ENCODE results near the gene CLPTM1. TPM values are rescaled to one million over a fixed set of nuclear protein-coding genes. Genes with fewer than 3 reads are reported as not detected.

The CLPTM1 gene
- total and polyA plus RNA-seq, 2 donors (not counting 1 experiment from before 2014, with no cell fraction given): 121 to 129 TPM

- Histone ChIP-seq H3K4me1 (ENCODE audit: control insufficient read depth in 2 of 2, insufficient read depth in 2 of 2, low read length in 2 of 2) (peaks cover 2 to 8% of the 10 kb centered on the region in 2 donors), H3K27ac (ENCODE audit: low read length in 2 of 2) (no peak overlapping the region), H3K9ac (ENCODE audit: low read length) (no peak overlapping the region), H3K79me2 (ENCODE audit: control insufficient read depth, insufficient read depth, low read length) (peaks cover 30% of the 10 kb centered on the region), H3K9me3 (ENCODE audit: control extremely low read depth in 1 of 3, control insufficient read depth in 2 of 3, insufficient read depth in 1 of 3, low read length in 2 of 3) (no peaks in the 10 kb centered on the region), H4K20me1 (ENCODE audit: control insufficient read depth, insufficient read depth, low read length, poor library complexity, severe bottlenecking) (no peaks in the 10 kb centered on the region), H3K4me3 (ENCODE audit: control extremely low read depth in 1 of 5, extremely low read depth in 1 of 5, insufficient read depth in 1 of 5, low read depth in 2 of 5, low read length in 4 of 5) (no peak overlapping the region), H3K4me2 (replicated peaks; ENCODE audit: low read depth, low read length, poor library complexity, severe bottlenecking) (no peak overlapping the region), H3K27me3 (replicated peaks in 1 of 4; ENCODE audit: control extremely low read depth in 1 of 4, control insufficient read depth in 3 of 4, insufficient read depth in 4 of 4, low read length in 3 of 4) (no peaks in the 10 kb centered on the region), H3K36me3 (replicated peaks in 1 of 2; ENCODE audit: control extremely low read depth in 1 of 2, control insufficient read depth in 1 of 2, extremely low read depth in 1 of 2, insufficient read depth in 2 of 2, low read length in 1 of 2) (peaks cover 13 to 37% of the 10 kb centered on the region in 2 experiments), H2AFZ (ENCODE audit: insufficient read depth, low read depth, low read length, poor library complexity, severe bottlenecking) (no peak overlapping the region)
- Mint-ChIP-seq H3K27me3 (no peaks in the 10 kb centered on the region), H3K9me3 (ENCODE audit: insufficient read depth) (no peaks in the 10 kb centered on the region), H3K4me1 (peaks cover 7% of the 10 kb centered on the region), H3K4me3 (no peak overlapping the region), H3K27ac (no peak overlapping the region)
- DNase-seq (peak; percentile 42), ATAC-seq (ENCODE audit: low read depth) (no peak)
- TF ChIP-seq EZH2 (IDR thresholded peaks at IDR 0.05; ENCODE audit: borderline replicate concordance, insufficient read depth, low read depth, low read length, poor library complexity, severe bottlenecking): no peak
- no peak for TF ChIP-seq CTCF (IDR thresholded peaks at IDR 0.05)
- ChIA-PET POLR2A (no interaction called here), CTCF (interaction anchor here (0.6 to 3.5 kb wide), 3 partner anchors 11 to 37 kb away, joined by 3 to 12 read pairs (median 3); no protein-coding TSS in a partner anchor)
- intact Hi-C loops (cut with micrococcal nuclease): no loop called here
- WGBS (ENCODE audit: insufficient coverage): 98% methylated on average over 13 of the region's 14 CpGs
Measured at GRCh38 chr19:45021971-45022370, 66.8 kb downstream of the CLPTM1 start.

- CTCF ChIA-PET: no interaction called here
- WGBS (ENCODE audit: insufficient coverage): 71% methylated on average over 1 of the region's 4 CpGs
- H3K9me3 Mint-ChIP-seq (ENCODE audit: insufficient read depth): no peaks in the 10 kb centered on the region
Measured at GRCh38 chr19:45023048-45023447, 67.9 kb downstream of the CLPTM1 start.

More at GRCh38 chr19:45023048-45023447, 67.9 kb downstream of the CLPTM1 start:
- Histone ChIP-seq H3K27me3 (replicated peaks in 1 of 4; ENCODE audit: control extremely low read depth in 1 of 4, control insufficient read depth in 3 of 4, insufficient read depth in 4 of 4, low read length in 3 of 4) (no peaks in the 10 kb centered on the region), H3K4me3 (ENCODE audit: control extremely low read depth in 1 of 5, extremely low read depth in 1 of 5, insufficient read depth in 1 of 5, low read depth in 2 of 5, low read length in 4 of 5) (no peak overlapping the region), H3K36me3 (replicated peaks in 1 of 2; ENCODE audit: control extremely low read depth in 1 of 2, control insufficient read depth in 1 of 2, extremely low read depth in 1 of 2, insufficient read depth in 2 of 2, low read length in 1 of 2) (peaks cover 13 to 46% of the 10 kb centered on the region in 2 experiments), H2AFZ (ENCODE audit: insufficient read depth, low read depth, low read length, poor library complexity, severe bottlenecking) (no peak overlapping the region), H3K9ac (ENCODE audit: low read length) (no peak overlapping the region), H3K4me1 (ENCODE audit: control insufficient read depth in 2 of 2, insufficient read depth in 2 of 2, low read length in 2 of 2) (no peaks in the 10 kb centered on the region), H4K20me1 (ENCODE audit: control insufficient read depth, insufficient read depth, low read length, poor library complexity, severe bottlenecking) (no peaks in the 10 kb centered on the region), H3K9me3 (ENCODE audit: control extremely low read depth in 1 of 3, control insufficient read depth in 2 of 3, insufficient read depth in 1 of 3, low read length in 2 of 3) (no peaks in the 10 kb centered on the region), H3K4me2 (replicated peaks; ENCODE audit: low read depth, low read length, poor library complexity, severe bottlenecking) (no peak overlapping the region), H3K79me2 (ENCODE audit: control insufficient read depth, insufficient read depth, low read length) (peaks cover 35% of the 10 kb centered on the region), H3K27ac (ENCODE audit: low read length in 2 of 2) (no peak overlapping the region)
- peaks cover 7% of the 10 kb centered on the region for H3K4me1 Mint-ChIP-seq
- peak; percentile 23 for DNase-seq
- intact Hi-C loops (cut with micrococcal nuclease): no loop called here
- no peaks in the 10 kb centered on the region for H3K27me3 Mint-ChIP-seq
- no peak for ATAC-seq (ENCODE audit: low read depth)
- POLR2A ChIA-PET: no interaction called here
- TF ChIP-seq EZH2 (IDR thresholded peaks at IDR 0.05; ENCODE audit: borderline replicate concordance, insufficient read depth, low read depth, low read length, poor library complexity, severe bottlenecking) (no peak), CTCF (IDR thresholded peaks at IDR 0.05) (no peak)
- no peak overlapping the region for H3K4me3 Mint-ChIP-seq
- H3K27ac Mint-ChIP-seq: no peak overlapping the region
